Fibroblast of peridontal ligament (primary cell): Measurements from ENCODE around the gene CLMN.
A peak's percentile ranks its signal among the peaks of the same experiment; 100 is the strongest.

Experiments used
- DNase-seq: peaks from one replicate; pipeline ENCODE4 v3.0.0-alpha.2; 2010; ENCODE audit errors: extremely low read depth

Gene CLMN

DNA sequence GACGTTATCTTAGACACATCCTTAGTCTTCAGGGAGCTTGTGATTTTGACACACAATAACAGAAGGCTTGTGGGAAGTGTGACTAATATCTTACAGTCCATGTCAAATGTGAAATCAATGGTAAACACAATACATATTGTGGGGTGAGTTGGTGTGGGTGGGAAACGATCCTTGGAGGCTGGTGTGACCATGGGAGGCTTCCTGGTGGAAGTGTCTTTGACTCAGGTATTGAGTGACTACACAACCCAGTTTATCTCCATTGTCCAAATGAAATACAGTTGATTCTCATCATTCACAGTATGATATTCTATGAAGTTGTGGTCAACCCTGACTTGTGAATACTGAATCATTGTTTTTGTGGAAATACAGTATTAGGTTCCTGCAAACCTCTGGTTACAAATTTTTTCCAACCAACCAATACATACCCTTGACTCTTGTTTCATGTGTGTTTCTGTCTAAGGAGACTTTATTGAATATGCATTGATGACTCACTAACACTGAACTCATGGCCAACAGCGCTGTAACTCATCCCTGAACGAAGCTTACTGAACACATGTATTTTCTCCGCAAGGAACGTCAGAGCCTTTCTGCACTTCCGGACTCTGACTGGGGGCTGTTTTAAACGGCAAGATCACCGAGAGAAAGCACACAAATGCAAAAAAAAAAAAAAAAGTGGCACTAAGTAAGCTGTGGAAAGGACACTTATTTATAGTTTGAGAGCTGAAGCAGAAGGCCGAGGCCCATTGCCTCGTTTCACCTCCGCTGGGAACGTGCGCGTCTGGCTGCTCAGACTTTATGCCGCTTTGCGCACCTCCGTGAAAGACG is 59.0 kb downstream of the CLMN start:
- DNase-seq = peak; percentile 83

DNA sequence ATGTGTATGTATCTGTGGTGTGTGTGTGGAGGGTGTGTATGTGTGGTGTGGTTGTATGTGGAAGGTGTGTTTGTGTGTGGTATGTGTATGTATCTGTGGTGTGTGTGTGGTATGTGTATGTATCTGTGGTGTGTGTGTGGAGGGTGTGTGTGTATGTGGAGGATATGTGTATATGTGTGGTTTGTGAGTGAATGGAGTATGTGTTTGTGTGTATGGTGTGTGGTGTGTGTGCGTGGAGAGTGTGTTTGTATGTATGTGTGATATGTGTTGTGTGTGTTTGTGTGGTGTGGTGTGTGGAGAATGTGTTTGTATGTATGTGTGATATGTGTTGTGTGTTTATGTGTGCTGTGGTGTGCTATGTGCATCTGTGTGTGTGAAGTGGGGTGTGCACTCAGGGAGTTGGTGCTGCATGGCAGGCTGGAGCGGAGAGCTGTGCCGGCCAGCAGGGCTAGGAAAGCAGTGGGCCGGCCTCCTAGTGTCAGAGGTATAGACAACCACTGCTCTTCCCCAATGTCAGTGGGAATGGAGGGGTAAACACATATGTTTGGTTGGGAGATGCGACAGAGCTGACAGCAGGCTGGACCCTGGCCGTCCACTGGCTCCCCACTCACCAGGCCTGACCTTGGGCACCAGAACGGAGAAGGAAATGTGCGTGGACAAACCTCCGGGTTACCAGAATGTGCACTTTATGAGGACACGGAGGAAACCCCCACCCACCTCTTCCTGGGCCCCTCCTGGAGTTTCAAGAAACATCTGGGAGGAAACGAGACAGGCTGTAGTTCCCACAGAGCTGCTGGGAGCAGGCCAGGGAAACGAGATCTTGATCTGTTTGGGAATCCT is 60.7 kb downstream of the CLMN start:
- no peak for DNase-seq

DNA sequence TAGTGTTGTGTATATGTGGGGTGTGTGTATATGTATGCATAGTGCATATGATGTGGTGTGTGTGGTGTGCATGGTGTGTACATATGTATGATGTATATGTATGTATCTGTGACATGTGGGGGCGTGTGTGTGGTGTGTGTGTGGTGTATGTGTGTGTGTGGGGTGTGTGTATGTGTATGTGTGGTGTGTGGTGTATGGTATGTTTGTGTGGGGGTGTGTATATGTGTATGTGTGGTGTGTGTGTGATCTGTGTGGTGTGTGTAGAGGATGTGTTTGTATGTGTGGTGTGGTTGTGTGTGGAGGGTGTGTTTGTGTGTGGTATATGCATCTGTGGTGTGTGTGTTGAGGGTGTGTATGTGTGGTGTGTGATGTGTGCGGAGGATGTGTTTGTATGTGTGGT is 61.6 kb downstream of the CLMN start:
- DNase-seq = no peak

DNA sequence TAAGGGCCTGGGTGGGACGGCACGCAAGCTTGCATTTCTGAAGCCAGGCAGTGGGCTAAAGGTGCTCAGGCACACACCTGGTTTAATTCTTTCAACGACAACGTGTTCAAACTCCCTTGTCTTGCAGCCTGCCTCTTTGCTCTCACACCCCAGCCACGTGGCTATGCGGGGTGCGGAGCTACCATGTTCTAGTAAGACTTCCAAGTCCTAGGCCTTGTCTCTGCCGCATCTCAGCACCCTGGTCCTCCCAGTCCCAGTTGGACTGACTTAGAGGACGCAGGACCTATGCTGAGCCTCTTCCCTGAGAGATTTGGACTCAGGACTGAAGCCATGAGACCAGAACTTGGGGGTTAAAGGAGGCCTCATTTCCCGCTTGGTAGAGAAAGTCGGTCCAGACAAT is 62.2 kb downstream of the CLMN start:
- no peak for DNase-seq

DNA sequence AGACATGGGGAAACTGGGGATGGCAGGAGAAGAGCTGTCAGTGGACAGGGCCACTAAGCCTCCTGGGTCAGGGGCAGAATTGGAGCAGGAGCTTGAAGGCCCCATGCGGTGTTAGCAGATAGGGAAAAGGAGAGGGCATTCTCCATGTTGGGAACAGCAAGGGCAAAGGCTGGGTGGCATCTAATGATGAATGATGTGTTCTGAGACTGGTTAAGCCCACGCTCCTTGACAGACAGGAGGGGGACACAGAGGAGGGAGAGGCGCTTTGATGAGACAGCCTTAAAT is 63.0 kb downstream of the CLMN start:
- DNase-seq = no peak

DNA sequence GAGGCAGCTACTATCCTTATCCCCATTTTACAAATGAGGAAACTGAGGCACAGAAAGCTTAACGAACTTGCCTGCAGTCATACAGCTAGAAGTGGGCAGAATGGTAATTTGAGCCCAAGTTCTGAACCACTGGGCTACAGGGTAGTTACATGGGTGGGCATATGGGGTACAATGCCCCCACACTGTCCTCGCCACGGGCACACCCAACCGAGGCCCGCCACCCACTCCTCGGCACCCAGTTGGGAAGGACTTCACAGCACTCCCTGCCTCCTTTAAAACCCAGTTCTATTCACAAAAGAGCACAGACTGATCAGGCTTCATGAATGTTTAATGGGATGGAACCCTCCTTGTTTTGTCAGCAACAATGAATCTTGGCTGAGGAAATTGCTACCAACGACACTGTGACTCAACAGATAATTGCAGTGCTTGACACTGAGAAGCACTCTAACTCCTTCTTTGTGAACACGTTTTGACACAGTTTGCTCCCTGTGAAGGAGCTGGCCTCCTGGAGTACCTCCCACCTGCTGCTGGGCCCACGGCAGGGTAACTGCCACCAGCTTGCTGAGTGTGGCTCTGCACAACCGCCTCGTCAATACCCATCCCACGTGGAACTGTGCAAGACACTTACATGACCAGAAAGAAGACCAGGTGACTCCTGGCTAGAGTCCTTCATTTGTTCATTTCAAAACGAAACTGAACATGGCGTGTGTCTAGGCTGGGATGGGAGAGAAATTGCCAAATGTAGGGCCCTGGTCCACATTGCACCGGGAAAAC is 63.5 kb downstream of the CLMN start:
- DNase-seq = no peak

DNA sequence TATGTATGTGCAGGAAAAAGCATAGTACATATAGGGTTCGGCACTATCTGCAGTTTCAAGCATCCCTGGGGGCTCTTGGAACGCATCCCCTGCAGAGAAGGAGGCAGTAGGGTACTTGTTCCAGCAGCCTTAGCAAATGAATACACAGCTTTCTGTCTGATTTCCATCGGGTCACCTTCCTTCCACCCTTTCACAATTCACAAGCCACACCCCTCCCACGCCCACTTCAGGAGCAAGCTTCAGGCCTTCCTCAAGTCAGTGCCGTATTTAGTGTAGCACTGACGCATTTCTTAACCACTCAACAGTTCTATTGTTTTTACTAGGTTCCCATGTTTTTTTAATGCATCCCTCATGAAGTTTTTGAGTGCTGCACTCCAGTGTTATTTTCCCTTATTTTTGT is 64.2 kb downstream of the CLMN start:
- no peak for DNase-seq

DNA sequence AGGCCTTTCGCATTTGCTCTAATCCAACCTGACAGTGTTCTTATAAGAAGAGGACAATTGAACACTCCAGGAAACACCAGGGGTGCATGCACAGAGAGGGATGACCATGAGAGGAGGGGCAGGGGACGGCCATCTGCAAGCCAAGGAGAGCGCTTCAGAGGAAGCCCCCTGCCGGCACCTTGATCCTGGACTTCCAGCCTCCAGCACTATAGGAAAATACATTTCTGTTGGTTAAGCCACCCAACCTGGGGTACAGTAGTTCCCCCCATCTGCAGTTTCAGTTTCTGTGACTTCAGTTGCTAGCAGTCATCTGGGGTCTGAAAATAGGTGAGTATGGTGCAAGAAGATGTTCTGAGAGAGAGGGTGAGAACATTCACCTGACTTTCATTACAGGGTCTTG is 64.7 kb downstream of the CLMN start:
- no peak for DNase-seq

DNA sequence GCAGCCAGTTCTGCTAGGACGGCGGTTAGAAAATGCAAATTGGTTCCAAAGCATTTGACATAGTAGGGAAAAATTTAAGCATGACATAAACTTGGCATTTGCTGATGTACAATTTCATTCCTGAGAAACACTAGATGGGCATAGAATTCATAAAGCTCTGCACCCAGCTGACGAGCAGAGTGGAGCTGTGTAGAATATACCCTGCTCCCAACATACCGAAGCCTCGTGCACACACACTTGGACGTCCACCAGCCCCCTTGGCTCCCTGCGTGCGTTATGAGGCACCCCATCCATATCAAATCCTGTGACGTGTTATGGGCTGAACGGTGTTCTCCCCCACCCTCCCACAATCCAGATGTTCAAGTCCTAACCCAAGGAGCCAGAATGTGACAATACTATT is 65.4 kb downstream of the CLMN start:
- no peak for DNase-seq

DNA sequence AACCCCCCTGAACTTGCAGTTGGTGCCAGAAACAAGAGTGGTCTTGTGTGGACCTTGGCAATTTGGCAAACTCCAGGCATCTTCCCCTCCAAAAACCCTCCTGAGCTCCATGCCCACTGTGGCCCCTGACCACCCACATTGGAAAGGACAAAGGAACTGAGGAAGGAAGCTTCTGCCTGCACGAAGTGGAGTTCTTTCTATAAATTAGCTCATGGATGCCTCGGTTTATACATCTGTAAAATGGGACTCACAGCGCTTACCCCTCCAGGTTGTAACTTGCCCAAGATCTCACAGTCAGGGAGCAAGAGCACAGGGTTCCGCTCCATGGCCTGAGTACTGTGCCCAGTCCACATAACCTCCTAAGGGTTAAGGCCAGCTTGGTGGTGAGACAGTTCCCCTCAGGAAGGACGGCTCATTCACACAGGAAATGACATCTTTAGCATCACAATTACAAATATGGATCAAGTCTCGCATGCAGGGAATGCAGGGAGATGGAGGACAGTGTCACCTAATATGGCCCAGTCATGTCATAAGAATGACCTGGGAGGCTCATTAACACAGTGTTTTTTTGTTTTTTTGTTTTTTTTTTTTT is 66.6 kb downstream of the CLMN start:
- DNase-seq = no peak

DNA sequence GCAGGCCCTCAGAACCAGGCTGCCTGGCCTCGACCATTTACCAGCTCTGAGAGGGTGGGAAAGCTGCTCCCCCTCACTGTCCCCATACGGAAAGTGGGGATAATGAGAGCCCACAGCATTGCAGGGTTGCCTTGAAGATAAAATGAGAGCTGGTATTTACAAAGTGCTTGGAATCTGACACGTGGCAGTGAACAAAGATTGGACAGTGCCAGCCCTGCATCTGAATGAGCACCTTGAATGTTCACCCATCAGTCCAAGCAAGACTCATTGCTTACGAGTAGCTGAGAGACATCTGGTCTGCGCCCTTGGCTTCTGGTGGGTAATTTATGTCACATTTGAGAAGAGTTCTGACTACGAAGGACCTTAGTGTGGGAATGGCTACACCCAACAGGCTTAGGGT is 67.5 kb downstream of the CLMN start:
- DNase-seq = no peak

DNA sequence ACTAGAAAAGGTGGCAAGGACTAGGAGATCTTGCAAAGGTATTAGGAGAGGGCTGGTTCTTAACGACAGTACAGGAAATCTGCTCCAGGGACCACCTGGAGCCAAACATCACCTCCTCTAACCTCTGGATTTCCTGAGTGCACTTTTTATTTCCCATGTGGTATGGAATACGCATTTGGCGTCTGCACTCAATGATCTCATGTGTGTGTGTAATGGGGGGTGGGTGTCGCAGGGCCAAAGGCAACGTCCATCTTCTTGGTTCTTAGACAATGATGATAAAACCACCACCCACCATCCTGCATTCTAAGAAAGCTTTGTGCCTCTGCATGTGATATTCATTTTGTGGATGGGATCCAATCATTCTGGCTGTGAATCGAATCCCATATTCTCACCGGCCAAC is 68.8 kb downstream of the CLMN start:
- DNase-seq = no peak

DNA sequence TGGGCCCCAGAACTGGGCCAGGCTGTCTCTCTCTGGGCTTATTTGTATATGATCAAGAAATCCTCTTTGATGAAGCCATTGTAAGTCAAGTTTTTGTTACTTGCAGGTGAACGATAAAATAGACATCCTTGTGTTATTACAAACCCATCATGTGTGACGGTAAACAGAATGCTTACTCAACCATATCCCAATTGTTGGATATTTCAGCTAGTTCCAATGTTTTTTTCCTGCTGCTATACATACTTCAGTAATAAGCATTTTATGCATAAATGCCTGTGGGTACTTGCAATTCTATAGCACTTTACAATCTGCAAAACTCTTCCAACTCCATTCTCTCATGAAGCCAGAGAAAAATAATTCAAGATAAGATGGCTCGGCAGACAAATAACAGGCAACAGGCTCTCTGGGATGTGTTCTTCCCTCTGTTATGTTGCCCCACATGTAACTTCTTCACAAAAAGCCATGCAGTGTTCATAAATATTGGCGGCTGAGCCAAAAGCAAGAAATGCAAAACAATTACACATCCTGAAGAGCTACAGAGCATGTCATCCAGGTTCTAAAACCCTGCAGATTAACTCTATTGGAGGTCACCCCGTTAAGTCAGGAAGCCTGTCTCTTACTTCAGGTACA is 69.5 kb downstream of the CLMN start:
- no peak for DNase-seq

DNA sequence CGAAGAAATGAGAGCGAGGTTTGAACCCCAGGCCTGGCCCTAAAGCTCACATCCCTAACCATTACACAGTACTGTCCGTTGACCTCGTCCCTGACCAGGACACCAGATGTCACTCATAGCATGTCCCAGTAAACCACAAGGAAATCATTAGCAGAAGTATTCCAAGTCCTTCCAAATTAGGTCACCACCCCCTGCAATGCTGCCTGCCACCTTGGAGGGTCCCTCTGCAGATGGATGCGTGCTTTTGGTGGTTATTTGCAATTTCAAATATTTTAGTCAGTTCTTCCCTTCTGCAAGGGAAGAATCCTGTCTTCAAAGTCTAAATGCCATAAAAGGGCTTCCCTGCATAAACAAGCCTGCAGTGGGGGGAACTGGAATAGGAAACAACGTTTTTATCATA is 71.3 kb downstream of the CLMN start:
- no peak for DNase-seq

DNA sequence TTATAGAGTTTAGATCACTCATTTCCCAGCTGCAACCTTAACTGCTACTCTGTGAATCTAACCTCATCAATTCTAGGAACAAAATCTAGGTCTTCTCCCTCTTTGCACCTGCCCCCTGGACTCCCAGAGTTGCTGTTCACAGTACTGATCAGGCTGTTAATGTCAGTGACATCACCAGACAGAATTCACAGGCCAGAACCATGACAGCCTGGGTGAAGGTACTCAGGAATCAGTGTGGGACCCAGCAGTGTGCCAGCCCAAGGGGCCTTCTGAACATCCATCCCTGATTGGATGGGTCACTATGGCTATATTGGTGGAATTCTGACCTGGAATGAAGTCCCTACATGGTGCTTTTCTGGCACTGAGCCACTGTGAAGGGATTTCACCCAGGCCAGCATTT is 72.8 kb downstream of the CLMN start:
- DNase-seq = no peak

DNA sequence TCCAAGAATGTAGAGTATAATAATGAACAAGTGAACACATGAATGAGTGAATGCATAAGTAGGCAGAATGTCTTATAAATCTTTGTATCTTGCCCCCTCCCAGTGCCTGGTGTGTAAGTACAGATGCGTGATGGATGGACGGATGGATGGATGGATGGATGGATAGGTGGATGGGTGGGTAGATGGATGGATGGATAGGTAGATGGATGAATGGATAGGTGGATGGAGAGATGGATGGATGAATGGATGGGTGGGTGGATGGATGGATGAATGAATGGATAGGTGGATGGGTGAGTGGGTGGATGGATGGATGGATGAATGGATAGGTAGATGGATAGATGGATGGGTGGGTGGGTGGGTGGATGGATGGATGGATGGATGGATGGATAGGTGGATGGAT is 74.4 kb downstream of the CLMN start:
- no peak for DNase-seq

DNA sequence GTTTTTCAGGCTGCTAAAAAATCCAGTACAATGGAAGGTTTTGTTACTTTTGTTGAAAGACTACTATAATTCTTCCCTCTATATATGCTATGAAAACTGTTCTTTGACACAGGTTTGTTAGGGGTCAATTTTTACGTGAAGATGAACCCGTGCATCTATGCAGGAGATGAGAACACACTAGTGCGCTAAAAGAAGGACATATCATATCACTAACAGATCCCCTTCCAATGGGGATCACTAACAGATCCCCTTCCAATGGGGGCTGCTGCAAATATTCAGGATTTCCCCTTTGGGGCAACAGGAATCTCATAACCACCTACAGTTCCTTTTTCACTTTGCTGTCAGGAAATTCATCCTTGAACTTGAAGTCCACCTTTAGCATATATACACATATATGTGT is 75.1 kb downstream of the CLMN start:
- no peak for DNase-seq

DNA sequence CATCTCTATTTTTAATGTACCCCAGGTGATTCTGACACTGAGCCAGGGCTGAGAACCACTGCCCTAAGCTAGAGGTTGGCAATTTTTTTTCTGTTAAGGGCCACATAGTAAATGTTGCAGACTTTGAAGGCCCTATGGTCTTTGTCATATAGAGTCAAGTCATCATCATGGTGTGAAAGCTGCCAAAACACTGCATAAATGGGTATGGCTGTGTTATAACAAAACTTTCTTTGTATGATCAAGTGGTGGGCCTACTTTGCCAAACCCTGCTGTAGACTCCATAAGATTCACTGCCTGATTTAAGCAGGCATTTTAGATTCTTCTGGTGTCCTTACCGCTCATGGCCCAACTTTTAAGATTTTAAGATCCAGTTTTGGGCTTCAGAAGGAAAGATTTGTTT is 76.8 kb downstream of the CLMN start:
- no peak for DNase-seq

DNA sequence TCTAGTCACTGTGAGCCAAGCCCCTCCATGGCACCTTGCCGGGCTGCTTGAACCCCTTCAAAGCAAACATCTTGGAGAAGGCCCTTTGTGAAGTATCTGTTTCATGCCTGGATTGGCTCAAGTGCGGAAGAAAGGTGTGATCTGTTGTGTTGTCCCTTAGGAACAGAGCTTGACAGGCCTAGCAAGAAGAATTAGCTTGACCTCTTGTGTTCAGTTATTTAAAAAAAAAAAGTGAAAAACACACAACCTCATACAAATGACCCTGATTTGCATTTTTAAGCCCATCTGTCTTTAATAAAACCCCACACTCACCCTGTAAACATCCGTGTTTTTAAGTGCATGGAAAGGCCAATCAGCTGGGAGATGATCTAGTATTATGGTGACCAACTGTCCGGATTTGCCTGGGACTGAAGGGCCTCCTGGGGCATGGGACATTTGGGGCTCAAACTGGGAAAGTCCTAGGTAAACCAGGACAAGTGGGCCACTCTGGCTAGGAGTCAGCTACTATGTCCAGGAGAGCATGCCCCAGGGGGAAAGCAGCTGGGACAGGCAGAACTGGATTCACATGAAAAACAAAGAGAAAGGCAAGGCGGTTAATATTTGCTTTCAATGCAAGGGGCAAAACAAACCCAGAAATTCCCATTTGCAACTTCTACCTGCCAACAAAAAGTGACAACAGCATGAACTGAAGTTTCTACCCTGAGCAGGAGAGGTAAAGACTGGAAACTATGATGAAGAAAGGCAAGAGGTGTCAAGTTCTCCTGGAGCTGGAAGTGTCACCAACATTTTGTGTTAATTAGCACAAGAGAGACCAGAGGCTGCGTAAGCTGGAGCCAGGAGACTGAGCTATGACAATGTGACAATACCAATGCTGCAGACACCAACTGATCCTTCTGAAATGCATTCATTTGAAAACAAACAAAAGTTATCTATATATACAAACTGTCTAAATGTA is 78.6 kb downstream of the CLMN start:
- peak; percentile 30 for DNase-seq

DNA sequence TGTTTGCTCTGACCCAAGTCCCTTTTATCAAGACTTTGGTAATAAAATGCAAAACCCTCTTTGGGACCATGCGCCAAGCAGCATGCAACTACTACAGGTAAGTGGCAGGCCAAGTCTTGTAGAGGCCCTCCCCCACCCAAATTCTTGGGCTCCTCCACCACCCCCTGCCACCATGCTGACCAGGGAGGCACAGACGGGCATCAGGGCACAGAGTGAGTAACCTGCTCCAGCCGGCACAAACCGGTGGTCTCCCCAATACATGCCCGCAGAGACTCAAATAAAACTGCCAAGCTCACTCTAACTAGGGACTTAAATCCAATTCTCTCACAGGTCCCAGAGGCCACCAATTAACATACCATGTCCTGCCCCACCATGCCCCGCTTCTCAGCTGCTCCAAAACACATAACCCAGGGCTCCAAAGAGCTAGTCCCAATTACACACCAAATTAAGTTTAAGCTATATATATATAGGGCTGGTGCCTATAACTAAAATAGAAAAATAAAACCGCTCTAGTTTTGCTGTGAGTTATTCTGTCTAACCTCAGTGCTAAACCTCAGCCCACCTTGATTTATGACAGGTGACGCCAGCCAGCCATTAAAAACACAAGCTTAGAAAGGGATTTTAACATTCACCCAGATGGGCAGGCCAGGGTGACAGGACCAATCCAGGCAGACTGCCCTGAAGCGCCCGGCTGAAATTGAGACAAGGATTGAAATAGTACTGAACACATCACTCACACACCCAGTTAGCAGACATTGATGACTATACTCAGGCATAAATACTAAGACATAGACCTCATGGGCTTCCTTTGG is 81.0 kb downstream of the CLMN start:
- DNase-seq = no peak
